A549 (cell line): ENCODE data around the gene MCTP2. TPM values are rescaled to one million over a fixed set of nuclear protein-coding genes. Genes with fewer than 3 reads are reported as not detected.

Experiments
- ATAC-seq, 2 experiments: fragments of 200-7000 bp in 1 of 2; fragments of >200 bp in 1 of 2; cut with Nextera tagmentation in 1 of 2; cut with Tn5 transposase in 1 of 2; 3 replicates each; pipeline versions ENCODE4 v1.8.0 to v1.9.1; 2018 to 2020; ENCODE audit warnings: mild to moderate bottlenecking in 1 of 2, moderate library complexity in 1 of 2
- CTCF ChIA-PET: fragments of 300-600 bp; sonication (Branson Sonifier 250); formaldehyde crosslinking; extraction: SDS; loops from one replicate; lab custom pipeline; 2021; ENCODE audit warnings: antibody characterized with exemption, inconsistent platforms; lab: Yijun Ruan, JAX
- POLR2A ChIA-PET: fragments of 350-600 bp; formaldehyde crosslinking; extraction: SDS; loops from one replicate; lab custom pipeline; 2021; ENCODE audit warnings: antibody characterized with exemption, inconsistent platforms; lab: Yijun Ruan, JAX
- DNase-seq, 2 experiments: peaks; one replicate each; pipeline versions ENCODE4 v3.0.0 to v3.0.0-alpha.2; 2011 to 2016; ENCODE audit warnings: low read depth in 1 of 2, low spot score in 1 of 2
- FAIRE-seq: peaks from 2 replicates; lab custom pipeline; 2011; peaks lifted over from hg19 to GRCh38; lab: Jason Lieb, UNC
- H3K27ac ChIP-seq, 2 experiments: fragments of >200 bp; sonication (Bioruptor Twin); formaldehyde crosslinking; 3 replicates each; pipeline ENCODE4 v1.5.1; 2016 to 2017
- H3K4me1 ChIP-seq: fragments of >200 bp; sonication (Bioruptor Twin); formaldehyde crosslinking; 3 replicates; pipeline ENCODE4 v1.6.1; 2016
- H3K4me2 ChIP-seq: fragments of >200 bp; sonication (Bioruptor Twin); formaldehyde crosslinking; 3 replicates; pipeline ENCODE4 v1.6.1; 2016
- H3K4me3 ChIP-seq: fragments of >200 bp; sonication (Bioruptor Twin); formaldehyde crosslinking; 3 replicates; pipeline ENCODE4 v1.5.1; 2016
- H3K9me3 ChIP-seq: fragments of >200 bp; sonication (Bioruptor Twin); formaldehyde crosslinking; 3 replicates; pipeline ENCODE4 v1.6.1; 2016
- ATOH8 ChIP-seq: fragments of 250-450 bp; sonication (Bioruptor Pico); IDR thresholded peaks from 2 replicates; pipeline ENCODE4 v1.5.0; 2020; ENCODE audit warnings: low read depth, mild to moderate bottlenecking, moderate library complexity
- BHLHE40 ChIP-seq: IDR thresholded peaks from 2 replicates; pipeline ENCODE4 v1.6.1; 2012; ENCODE audit warnings: low read depth, low read length, inconsistent platforms
- CEBPB ChIP-seq, 2 experiments: fragments of >200 bp in 1 of 2; sonication (Bioruptor Twin) in 1 of 2; formaldehyde crosslinking in 1 of 2; IDR thresholded peaks; 2 replicates each; pipeline ENCODE4 v1.6.1; 2012 to 2016
- EHMT2 ChIP-seq: fragments of 200-600 bp; sonication (generic); IDR thresholded peaks from 2 replicates; pipeline ENCODE4 v1.6.1; 2016; ENCODE audit warnings: antibody characterized with exemption, low read depth, mild to moderate bottlenecking, moderate library complexity
- ELK1 ChIP-seq: fragments of 150-350 bp; IDR thresholded peaks from 2 replicates; pipeline ENCODE4 v1.6.1; 2014; ENCODE audit warnings: low read depth, mild to moderate bottlenecking, low read length
- EP300 ChIP-seq, 2 experiments: fragments of >200 bp; sonication (Bioruptor Twin); formaldehyde crosslinking; IDR thresholded peaks; 2 replicates in 1 of 2; 3 replicates in 1 of 2; pipeline ENCODE4 v1.6.1; 2016 to 2017
- HOXA7 ChIP-seq: fragments of 250-450 bp; sonication (Bioruptor Pico); IDR thresholded peaks from 2 replicates; pipeline ENCODE4 v1.5.0; 2020; ENCODE audit warnings: mild to moderate bottlenecking, moderate library complexity
- JUN ChIP-seq, 2 experiments: fragments of >200 bp; sonication (Bioruptor Twin); formaldehyde crosslinking; IDR thresholded peaks; 2 replicates in 1 of 2; 3 replicates in 1 of 2; pipeline ENCODE4 v1.6.1; 2016 to 2017
- KDM1A ChIP-seq: fragments of 200-600 bp; sonication (generic); IDR thresholded peaks from 2 replicates; pipeline ENCODE4 v1.6.1; 2016; ENCODE audit warnings: low read depth, mild to moderate bottlenecking
- KDM5A ChIP-seq: fragments of 200-600 bp; sonication (generic); IDR thresholded peaks from 2 replicates; pipeline ENCODE4 v1.6.1; 2016; ENCODE audit warnings: antibody characterized with exemption, mild to moderate bottlenecking
- MAX ChIP-seq: IDR thresholded peaks from 2 replicates; pipeline ENCODE4 v1.6.1; 2012
- MAZ ChIP-seq: fragments of 150-350 bp; IDR thresholded peaks from 2 replicates; pipeline ENCODE4 v1.6.1; 2014; ENCODE audit warnings: antibody characterized with exemption, low read depth, low read length, borderline replicate concordance
- RARB ChIP-seq: fragments of 250-450 bp; sonication (Bioruptor Pico); IDR thresholded peaks from 2 replicates; pipeline ENCODE4 v1.8.0; 2021; ENCODE audit warnings: mild to moderate bottlenecking, moderate library complexity
- RCOR1 ChIP-seq: fragments of 150-350 bp; IDR thresholded peaks from 2 replicates; pipeline ENCODE4 v1.6.1; 2014; ENCODE audit warnings: antibody characterized with exemption, low read length, low read depth
- RFX5 ChIP-seq: fragments of 450-650 bp; IDR thresholded peaks from 2 replicates; pipeline ENCODE4 v1.7.1; 2014; ENCODE audit warnings: antibody characterized with exemption, mild to moderate bottlenecking, moderate library complexity
- SMC3 ChIP-seq: fragments of >200 bp; sonication (Bioruptor Twin); formaldehyde crosslinking; IDR thresholded peaks from 3 replicates; pipeline ENCODE4 v1.6.1; 2018; ENCODE audit warnings: inconsistent platforms
- TP53 ChIP-seq: fragments of 250-450 bp; sonication (Bioruptor Pico); IDR thresholded peaks from 2 replicates; pipeline ENCODE4 v1.5.0; 2021; ENCODE audit warnings: mild to moderate bottlenecking, moderate library complexity
- ZC3H11A ChIP-seq: fragments of 450-650 bp; IDR thresholded peaks from 2 replicates; pipeline ENCODE4 v1.6.1; 2014; ENCODE audit warnings: antibody characterized with exemption, mild to moderate bottlenecking
- ZFP36 ChIP-seq: fragments of 450-650 bp; IDR thresholded peaks from 2 replicates; pipeline ENCODE4 v1.6.1; 2014; ENCODE audit warnings: borderline replicate concordance; ENCODE audit not compliant: partially characterized antibody
- WGBS: methylation state at CpG from one replicate; pipeline ENCODE4 v1.1.6; 2017; ENCODE audit errors: missing lambda C conversion rate; 5-methylcytosine and 5-hydroxymethylcytosine counted together
- polyA plus RNA-seq, 4 experiments: library from polyadenylated mRNA; depleted of rRNA in 3 of 4; stranded (reverse); fragments of >200 nt; fragmentation: RNase III in 1 of 4; extraction: RNeasy Plus Mini Kit Qiagen cat#74134 plus additional on column Dnase treatment in 1 of 4; gene quantifications; 2 replicates in 3 of 4; 3 replicates in 1 of 4; pipeline ENCODE4 v1.2.3, GENCODE V29; 2011 to 2017
- TF ChIP-seq, protein P1 (sequence below): fragments of >200 bp; sonication (Bioruptor Twin); formaldehyde crosslinking; IDR thresholded peaks from 2 replicates; pipeline ENCODE4 v1.6.1; 2016
- TF ChIP-seq, protein P2 (sequence below): fragments of 450-650 bp; IDR thresholded peaks from 2 replicates; pipeline ENCODE4 v1.6.1; 2014; ENCODE audit warnings: antibody characterized with exemption
- TF ChIP-seq, protein P3 (sequence below): fragments of >200 bp; sonication (Bioruptor Twin); formaldehyde crosslinking; IDR thresholded peaks from 3 replicates; pipeline ENCODE4 v1.5.1; 2016
- TF ChIP-seq, protein P4 (sequence below): IDR thresholded peaks from 2 replicates; pipeline ENCODE4 v1.6.1; 2012

MCTP2 gene
- polyA plus RNA-seq, 2 of the 4 experiments (the other 2 are of a cell fraction) = not detected

DNA sequence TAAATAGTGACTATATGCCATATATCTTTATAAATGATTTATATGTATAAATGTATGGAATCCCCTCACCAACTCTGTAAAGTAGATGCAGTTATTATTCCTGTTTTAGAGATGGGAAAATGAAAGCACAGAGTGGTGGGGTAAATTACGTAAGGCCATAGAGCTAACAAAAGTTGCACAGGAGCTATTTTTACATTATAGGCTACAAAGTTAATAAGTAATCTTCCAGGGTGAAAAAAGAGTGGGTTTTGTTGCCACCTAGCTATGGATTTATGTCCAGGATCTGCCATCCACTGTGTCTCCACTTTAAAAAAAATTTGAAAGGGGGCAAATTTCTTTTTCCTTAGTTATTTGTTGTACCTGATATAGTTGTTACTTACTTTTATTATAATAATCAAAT lies 235.7 kb downstream of the MCTP2 start (continued):
- no peak for TF ChIP-seq MAZ
- no peak for TF ChIP-seq RARB (CRISPR knock-in tag)
- TF ChIP-seq ATOH8 (CRISPR knock-in tag) = no peak
- no peak for TF ChIP-seq ZC3H11A
- no peak for TF ChIP-seq RFX5
- TF ChIP-seq, protein P1, sequence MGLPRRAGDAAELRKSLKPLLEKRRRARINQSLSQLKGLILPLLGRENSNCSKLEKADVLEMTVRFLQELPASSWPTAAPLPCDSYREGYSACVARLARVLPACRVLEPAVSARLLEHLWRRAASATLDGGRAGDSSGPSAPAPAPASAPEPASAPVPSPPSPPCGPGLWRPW = no peak
- no peak for TF ChIP-seq EP300 (IDR thresholded peaks at IDR 0.05)
- no peak for TF ChIP-seq SMC3

- WGBS = 4% methylated on average over 2 of the region's 2 CpGs
- POLR2A ChIA-PET = no interaction called here
- ATAC-seq = no peak
- CTCF ChIA-PET = no interaction called here
- DNase-seq = no peak
- Histone ChIP-seq H3K9me3 (peaks cover 2% of the 10 kb centered on the region; the same call in 1 of the 3 replicates), H3K27ac (no peak overlapping the region), H3K4me2 (no peak overlapping the region), H3K4me1 (no peaks in the 10 kb centered on the region), H3K4me3 (no peak overlapping the region)
- FAIRE-seq = no peak
- no peak for TF ChIP-seq BHLHE40
- TF ChIP-seq, protein P2, sequence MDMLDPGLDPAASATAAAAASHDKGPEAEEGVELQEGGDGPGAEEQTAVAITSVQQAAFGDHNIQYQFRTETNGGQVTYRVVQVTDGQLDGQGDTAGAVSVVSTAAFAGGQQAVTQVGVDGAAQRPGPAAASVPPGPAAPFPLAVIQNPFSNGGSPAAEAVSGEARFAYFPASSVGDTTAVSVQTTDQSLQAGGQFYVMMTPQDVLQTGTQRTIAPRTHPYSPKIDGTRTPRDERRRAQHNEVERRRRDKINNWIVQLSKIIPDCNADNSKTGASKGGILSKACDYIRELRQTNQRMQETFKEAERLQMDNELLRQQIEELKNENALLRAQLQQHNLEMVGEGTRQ = no peak
- TF ChIP-seq ZFP36 = no peak
- TF ChIP-seq KDM1A = no peak
- no peak for TF ChIP-seq KDM5A
- no peak for TF ChIP-seq HOXA7 (CRISPR knock-in tag)
- TF ChIP-seq, protein P3, sequence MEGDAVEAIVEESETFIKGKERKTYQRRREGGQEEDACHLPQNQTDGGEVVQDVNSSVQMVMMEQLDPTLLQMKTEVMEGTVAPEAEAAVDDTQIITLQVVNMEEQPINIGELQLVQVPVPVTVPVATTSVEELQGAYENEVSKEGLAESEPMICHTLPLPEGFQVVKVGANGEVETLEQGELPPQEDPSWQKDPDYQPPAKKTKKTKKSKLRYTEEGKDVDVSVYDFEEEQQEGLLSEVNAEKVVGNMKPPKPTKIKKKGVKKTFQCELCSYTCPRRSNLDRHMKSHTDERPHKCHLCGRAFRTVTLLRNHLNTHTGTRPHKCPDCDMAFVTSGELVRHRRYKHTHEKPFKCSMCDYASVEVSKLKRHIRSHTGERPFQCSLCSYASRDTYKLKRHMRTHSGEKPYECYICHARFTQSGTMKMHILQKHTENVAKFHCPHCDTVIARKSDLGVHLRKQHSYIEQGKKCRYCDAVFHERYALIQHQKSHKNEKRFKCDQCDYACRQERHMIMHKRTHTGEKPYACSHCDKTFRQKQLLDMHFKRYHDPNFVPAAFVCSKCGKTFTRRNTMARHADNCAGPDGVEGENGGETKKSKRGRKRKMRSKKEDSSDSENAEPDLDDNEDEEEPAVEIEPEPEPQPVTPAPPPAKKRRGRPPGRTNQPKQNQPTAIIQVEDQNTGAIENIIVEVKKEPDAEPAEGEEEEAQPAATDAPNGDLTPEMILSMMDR = no peak
- TF ChIP-seq CEBPB (IDR thresholded peaks at IDR 0.05) = no peak
- no peak for TF ChIP-seq TP53 (CRISPR knock-in tag)
- no peak for TF ChIP-seq ATOH8 (CRISPR knock-in tag)
- no peak for TF ChIP-seq ELK1
- TF ChIP-seq, protein P4, sequence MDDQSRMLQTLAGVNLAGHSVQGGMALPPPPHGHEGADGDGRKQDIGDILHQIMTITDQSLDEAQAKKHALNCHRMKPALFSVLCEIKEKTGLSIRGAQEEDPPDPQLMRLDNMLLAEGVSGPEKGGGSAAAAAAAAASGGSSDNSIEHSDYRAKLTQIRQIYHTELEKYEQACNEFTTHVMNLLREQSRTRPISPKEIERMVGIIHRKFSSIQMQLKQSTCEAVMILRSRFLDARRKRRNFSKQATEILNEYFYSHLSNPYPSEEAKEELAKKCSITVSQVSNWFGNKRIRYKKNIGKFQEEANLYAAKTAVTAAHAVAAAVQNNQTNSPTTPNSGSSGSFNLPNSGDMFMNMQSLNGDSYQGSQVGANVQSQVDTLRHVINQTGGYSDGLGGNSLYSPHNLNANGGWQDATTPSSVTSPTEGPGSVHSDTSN = no peak
- no peak for TF ChIP-seq EHMT2
- TF ChIP-seq RCOR1 = no peak
- TF ChIP-seq MAX = no peak
- no peak for TF ChIP-seq JUN (IDR thresholded peaks at IDR 0.05)
Measured at GRCh38 chr15:94470492-94470891, 239.1 kb downstream of the MCTP2 start.
